ENCODE data around the gene SLC9A2.

Gene SLC9A2

DNA sequence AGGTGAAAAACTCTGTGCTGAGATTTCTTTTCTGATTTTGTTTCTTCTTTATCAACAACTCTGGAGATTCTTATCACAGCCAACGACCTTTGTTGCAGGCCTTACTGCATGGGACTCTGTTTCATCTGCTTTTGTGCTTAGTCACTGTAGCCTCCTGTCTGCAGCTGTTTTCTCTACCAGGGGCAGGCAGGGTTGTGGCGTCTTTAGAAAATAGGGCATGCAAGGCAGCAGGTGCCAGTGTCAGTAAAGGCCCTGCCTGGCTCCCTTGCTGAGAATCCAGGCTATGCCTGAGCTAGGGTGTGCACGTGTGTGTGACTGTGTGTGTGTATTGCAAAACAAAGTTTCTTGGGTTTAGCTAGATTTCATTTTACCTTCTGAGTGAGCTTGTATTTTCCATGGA lies 14.6 kb upstream of the SLC9A2 start:
- Histone ChIP-seq H3K36me3 (ENCODE audit: insufficient read depth) (no peaks in the 10 kb centered on the region), H3K4me3 (IDR thresholded peaks at IDR 0.05; ENCODE audit: insufficient read depth, low read depth, low read length) (no peak overlapping the region), H4K20me1 (ENCODE audit: insufficient read depth) (no peaks in the 10 kb centered on the region), H3K9ac (peak overlapping the region; percentile 46; the same call in 1 of the 2 replicates), H3K27me3 (ENCODE audit: insufficient read depth, low read depth) (no peaks in the 10 kb centered on the region), H3K4me2 (peak overlapping the region; percentile 52), H3K79me2 (ENCODE audit: insufficient read depth, low read depth) (no peaks in the 10 kb centered on the region), H2AFZ (ENCODE audit: low read depth) (peak overlapping the region; percentile 29; the same call in 1 of the 2 replicates), H3K4me1 (ENCODE audit: low read depth, poor library complexity, severe bottlenecking) (peaks cover 60% of the 10 kb centered on the region), H3K27ac (peak overlapping the region; percentile 72)
- TF ChIP-seq, protein P1, sequence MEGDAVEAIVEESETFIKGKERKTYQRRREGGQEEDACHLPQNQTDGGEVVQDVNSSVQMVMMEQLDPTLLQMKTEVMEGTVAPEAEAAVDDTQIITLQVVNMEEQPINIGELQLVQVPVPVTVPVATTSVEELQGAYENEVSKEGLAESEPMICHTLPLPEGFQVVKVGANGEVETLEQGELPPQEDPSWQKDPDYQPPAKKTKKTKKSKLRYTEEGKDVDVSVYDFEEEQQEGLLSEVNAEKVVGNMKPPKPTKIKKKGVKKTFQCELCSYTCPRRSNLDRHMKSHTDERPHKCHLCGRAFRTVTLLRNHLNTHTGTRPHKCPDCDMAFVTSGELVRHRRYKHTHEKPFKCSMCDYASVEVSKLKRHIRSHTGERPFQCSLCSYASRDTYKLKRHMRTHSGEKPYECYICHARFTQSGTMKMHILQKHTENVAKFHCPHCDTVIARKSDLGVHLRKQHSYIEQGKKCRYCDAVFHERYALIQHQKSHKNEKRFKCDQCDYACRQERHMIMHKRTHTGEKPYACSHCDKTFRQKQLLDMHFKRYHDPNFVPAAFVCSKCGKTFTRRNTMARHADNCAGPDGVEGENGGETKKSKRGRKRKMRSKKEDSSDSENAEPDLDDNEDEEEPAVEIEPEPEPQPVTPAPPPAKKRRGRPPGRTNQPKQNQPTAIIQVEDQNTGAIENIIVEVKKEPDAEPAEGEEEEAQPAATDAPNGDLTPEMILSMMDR (conservative IDR thresholded peaks at IDR 0.05; ENCODE audit: low read depth, low read length) = no peak

DNA sequence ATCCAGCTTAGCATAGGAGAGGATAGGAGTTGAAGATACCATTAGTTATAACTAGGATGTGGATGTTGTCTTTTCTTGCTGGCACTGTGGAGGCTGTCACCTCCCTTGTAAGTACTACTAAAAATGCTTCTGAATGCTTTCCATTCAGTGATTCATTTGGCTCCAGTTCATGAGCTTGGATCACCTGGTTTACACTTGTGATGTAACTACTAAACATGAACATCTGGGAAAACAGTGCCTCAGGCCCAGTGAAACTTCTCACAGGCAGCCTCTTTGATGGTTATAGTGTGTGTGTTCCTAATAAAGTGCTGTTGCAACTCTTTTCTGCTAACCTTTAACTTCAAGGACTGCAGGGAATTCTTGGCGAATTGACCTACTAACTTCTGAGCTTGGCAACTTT lies 13.0 kb upstream of the SLC9A2 start:
- TF ChIP-seq, protein P1 (conservative IDR thresholded peaks at IDR 0.05; ENCODE audit: low read depth, low read length) = no peak

DNA sequence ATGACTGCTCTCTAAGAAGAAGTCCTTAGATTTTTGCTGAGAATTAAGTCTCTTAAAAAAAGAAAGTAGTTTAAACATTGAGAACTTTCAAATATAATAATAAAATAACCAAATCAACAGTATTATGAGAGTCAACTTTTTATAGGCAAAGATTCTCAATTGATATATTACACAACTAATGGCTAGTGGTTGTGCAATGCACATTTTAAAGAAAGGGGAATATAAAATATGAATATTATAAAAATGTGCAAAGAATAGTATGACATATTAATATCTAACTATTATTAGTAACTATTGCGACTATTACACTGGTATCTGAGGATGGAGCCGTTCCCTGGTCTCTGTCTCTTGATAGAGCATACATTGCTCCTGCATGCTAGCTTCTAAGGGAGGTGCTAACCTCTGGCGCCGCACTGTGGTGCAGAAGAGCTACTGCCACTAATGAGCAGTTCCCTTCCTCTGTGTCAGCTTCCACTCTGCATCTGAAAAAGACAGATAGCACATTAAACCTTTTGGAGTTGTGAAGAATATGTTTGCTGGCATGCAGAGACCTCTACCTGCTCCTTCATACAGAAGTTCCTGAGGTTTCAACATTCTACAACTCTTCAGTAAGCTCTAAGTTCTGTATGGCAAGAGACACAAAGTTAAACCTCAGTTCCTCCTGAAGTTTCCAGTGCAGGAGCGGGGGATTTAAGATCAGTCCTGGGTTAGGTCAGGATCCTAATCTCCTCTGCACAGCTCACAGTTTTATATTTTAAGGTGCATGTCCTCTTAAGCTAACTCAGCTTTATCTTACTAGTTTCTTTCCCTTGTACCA lies 3.5 kb upstream of the SLC9A2 start:
- Histone ChIP-seq H3K4me2 (no peak overlapping the region), H2AFZ (ENCODE audit: low read depth) (no peak overlapping the region), H3K27ac (no peak overlapping the region), H3K4me3 (IDR thresholded peaks at IDR 0.05; ENCODE audit: insufficient read depth, low read depth, low read length) (no peak overlapping the region), H3K79me2 (ENCODE audit: insufficient read depth, low read depth) (no peaks in the 10 kb centered on the region), H4K20me1 (ENCODE audit: insufficient read depth) (no peaks in the 10 kb centered on the region), H3K27me3 (ENCODE audit: insufficient read depth, low read depth) (no peaks in the 10 kb centered on the region), H3K9ac (no peak overlapping the region), H3K36me3 (ENCODE audit: insufficient read depth) (no peaks in the 10 kb centered on the region), H3K4me1 (ENCODE audit: low read depth, poor library complexity, severe bottlenecking) (no peaks in the 10 kb centered on the region)
- TF ChIP-seq, protein P1 (conservative IDR thresholded peaks at IDR 0.05; ENCODE audit: low read depth, low read length) = peak; percentile 85

More for the DNA sequence above, 13.0 kb upstream of the SLC9A2 start:
- Histone ChIP-seq H3K27me3 (ENCODE audit: insufficient read depth, low read depth) (no peaks in the 10 kb centered on the region), H3K27ac (no peak overlapping the region), H2AFZ (ENCODE audit: low read depth) (no peak overlapping the region), H3K4me3 (IDR thresholded peaks at IDR 0.05; ENCODE audit: insufficient read depth, low read depth, low read length) (no peak overlapping the region), H3K9ac (no peak overlapping the region), H3K79me2 (ENCODE audit: insufficient read depth, low read depth) (no peaks in the 10 kb centered on the region), H3K4me2 (no peak overlapping the region), H4K20me1 (ENCODE audit: insufficient read depth) (no peaks in the 10 kb centered on the region), H3K4me1 (ENCODE audit: low read depth, poor library complexity, severe bottlenecking) (peaks cover 55% of the 10 kb centered on the region), H3K36me3 (ENCODE audit: insufficient read depth) (no peaks in the 10 kb centered on the region)

DNA sequence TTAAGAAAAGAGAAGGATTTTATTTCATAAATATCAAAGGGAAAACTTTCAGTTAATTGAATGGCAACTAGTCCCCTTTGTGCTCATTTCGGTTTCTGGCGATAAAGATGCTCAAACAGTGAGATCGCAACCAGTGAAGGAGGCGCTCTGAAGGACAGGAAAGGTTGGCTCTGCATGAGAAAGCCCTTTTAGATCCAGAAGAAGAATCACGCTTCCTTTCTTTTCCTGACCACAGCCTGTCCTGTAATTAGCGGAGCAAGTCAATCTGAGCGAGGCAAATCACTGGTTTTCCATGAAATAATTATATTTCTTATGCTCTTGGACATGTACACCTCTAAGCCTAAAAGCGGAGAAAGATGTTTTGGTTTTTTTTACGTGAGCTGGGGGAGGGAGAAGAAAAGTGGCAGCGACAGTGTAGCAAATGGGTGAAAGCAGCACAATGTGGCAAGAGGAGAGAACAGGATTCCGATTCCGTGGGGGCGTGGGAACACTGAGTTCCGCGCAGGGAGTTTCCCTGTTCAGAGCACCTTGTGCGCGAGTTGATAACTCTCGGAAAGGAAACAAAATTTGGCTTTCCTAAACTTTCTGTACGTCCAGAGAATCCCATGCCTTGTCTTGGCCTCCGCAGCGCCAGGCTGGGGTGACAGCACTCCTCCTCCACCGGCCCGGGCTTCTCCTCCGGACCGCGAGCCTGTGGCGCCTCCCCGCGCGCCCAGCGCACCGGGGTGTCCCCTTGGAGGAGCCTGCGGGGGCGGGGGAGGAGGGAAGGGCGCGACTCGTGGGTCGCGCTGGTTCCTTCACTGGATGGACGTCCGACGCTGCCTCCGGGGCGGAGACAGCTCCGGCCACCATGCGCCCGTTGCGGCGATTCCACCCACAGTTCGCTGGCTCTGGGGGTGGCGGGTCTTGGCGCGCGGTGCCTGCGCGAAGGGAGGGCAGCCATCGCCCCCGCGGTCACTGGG lies 620 bp upstream of the SLC9A2 start:
- H2AFZ ChIP-seq (ENCODE audit: low read depth) = no peak overlapping the region
- no peak overlapping the region for H3K27ac ChIP-seq
- no peaks in the 10 kb centered on the region for H3K36me3 ChIP-seq (ENCODE audit: insufficient read depth)
- H3K9ac ChIP-seq = no peak overlapping the region
- no peak overlapping the region for H3K4me3 ChIP-seq (IDR thresholded peaks at IDR 0.05; ENCODE audit: insufficient read depth, low read depth, low read length)
- TF ChIP-seq, protein P1 (conservative IDR thresholded peaks at IDR 0.05; ENCODE audit: low read depth, low read length) = no peak
- no peak overlapping the region for H3K4me2 ChIP-seq
- H3K79me2 ChIP-seq (ENCODE audit: insufficient read depth, low read depth) = no peaks in the 10 kb centered on the region
- no peaks in the 10 kb centered on the region for H4K20me1 ChIP-seq (ENCODE audit: insufficient read depth)
- no peaks in the 10 kb centered on the region for H3K4me1 ChIP-seq (ENCODE audit: low read depth, poor library complexity, severe bottlenecking)
- H3K27me3 ChIP-seq (ENCODE audit: insufficient read depth, low read depth) = no peaks in the 10 kb centered on the region

Measured in KMS-11 (cell line).